Mesothelial cell of epicardium (in vitro differentiated cells): ENCODE results near the gene CSMD2. TPM values are rescaled to one million over a fixed set of nuclear protein-coding genes. Genes with fewer than 3 reads are reported as not detected.

Experiments used
- DNase-seq, 2 experiments: peaks; one replicate each; pipeline ENCODE4 v3.0.0; 2021; ENCODE audit warnings: low spot score in 2 of 2; ENCODE audit not compliant: unreplicated experiment in 2 of 2
- H3K27ac Mint-ChIP-seq: 2 replicates; pipeline ENCODE4 v1.8.0; 2021; ENCODE audit warnings: mixed read lengths
- H3K27me3 Mint-ChIP-seq: 2 replicates; pipeline ENCODE4 v1.8.0; 2021; ENCODE audit warnings: low read depth, mixed read lengths
- H3K36me3 Mint-ChIP-seq: 2 replicates; pipeline ENCODE4 v1.8.0; 2021; ENCODE audit warnings: mixed read lengths
- H3K4me1 Mint-ChIP-seq: 2 replicates; pipeline ENCODE4 v1.8.0; 2021; ENCODE audit warnings: mixed read lengths
- H3K4me3 Mint-ChIP-seq: 2 replicates; pipeline ENCODE4 v1.8.0; 2021; ENCODE audit warnings: mild to moderate bottlenecking, moderate library complexity, mixed read lengths
- H3K9me3 Mint-ChIP-seq: 2 replicates; pipeline ENCODE4 v1.8.0; 2021; ENCODE audit warnings: mixed read lengths
- CTCF ChIP-seq: fragments of 200-600 bp; sonication (generic); IDR thresholded peaks from one replicate; pipeline ENCODE4 v1.5.0; 2021; ENCODE audit warnings: antibody characterized with exemption; ENCODE audit not compliant: unreplicated experiment
- total RNA-seq: library from RNA; stranded (reverse); gene quantifications from 3 replicates; pipeline ENCODE4 v1.2.1, GENCODE V29; 2021

The CSMD2 gene
- total RNA-seq, 1 donor from 2014 or later = 1.9 TPM

- TF ChIP-seq CTCF = no peak
- no peak for DNase-seq
- H3K27ac Mint-ChIP-seq = no peak overlapping the region
- H3K4me1 Mint-ChIP-seq = no peaks in the 10 kb centered on the region
- no peak overlapping the region for H3K4me3 Mint-ChIP-seq
- no peaks in the 10 kb centered on the region for H3K36me3 Mint-ChIP-seq
- peaks cover 30% of the 10 kb centered on the region for H3K27me3 Mint-ChIP-seq
- H3K9me3 Mint-ChIP-seq = no peaks in the 10 kb centered on the region
These were observed 267.8 kb downstream of the CSMD2 start for GRCh38 chr1:33897092-33897725.

- Mint-ChIP-seq H3K27ac (no peak overlapping the region), H3K9me3 (no peaks in the 10 kb centered on the region), H3K4me3 (no peak overlapping the region), H3K27me3 (peaks cover 21% of the 10 kb centered on the region), H3K36me3 (no peaks in the 10 kb centered on the region), H3K4me1 (no peaks in the 10 kb centered on the region)
- no peak for TF ChIP-seq CTCF
- no peak for DNase-seq
These were observed 269.1 kb downstream of the CSMD2 start for GRCh38 chr1:33895976-33896375.

- Mint-ChIP-seq H3K36me3 (no peaks in the 10 kb centered on the region), H3K27ac (no peak overlapping the region), H3K4me3 (no peak overlapping the region), H3K27me3 (peaks cover 18% of the 10 kb centered on the region), H3K4me1 (no peaks in the 10 kb centered on the region), H3K9me3 (no peaks in the 10 kb centered on the region)
- DNase-seq = no peak
- TF ChIP-seq CTCF = no peak
These were observed 269.6 kb downstream of the CSMD2 start for GRCh38 chr1:33895396-33895795.

GRCh38 chr1:33893147-33893830, 271.7 kb downstream of the CSMD2 start:
- TF ChIP-seq CTCF = no peak
- Mint-ChIP-seq H3K4me1 (no peaks in the 10 kb centered on the region), H3K27ac (no peak overlapping the region), H3K9me3 (no peaks in the 10 kb centered on the region), H3K36me3 (no peaks in the 10 kb centered on the region), H3K4me3 (no peak overlapping the region), H3K27me3 (peaks cover 15% of the 10 kb centered on the region)
- DNase-seq = no peak

GRCh38 chr1:33886496-33886895, 278.5 kb downstream of the CSMD2 start:
- Mint-ChIP-seq H3K4me3 (no peak overlapping the region), H3K27ac (no peak overlapping the region), H3K27me3 (peaks cover 33% of the 10 kb centered on the region), H3K36me3 (no peaks in the 10 kb centered on the region), H3K4me1 (no peaks in the 10 kb centered on the region), H3K9me3 (no peaks in the 10 kb centered on the region)
- DNase-seq = no peak
- TF ChIP-seq CTCF = no peak
